AG04450 (cell line): ENCODE measurements around the gene LEF1. TPM values are rescaled to one million over a fixed set of nuclear protein-coding genes. Genes with fewer than 3 reads are reported as not detected.

Experiments used
- CTCF ChIA-PET: fragments of 300-600, 350-600 bp; formaldehyde crosslinking; extraction: SDS; loops from one replicate; lab custom pipeline; 2022; ENCODE audit warnings: antibody characterized with exemption, inconsistent platforms; lab: Charles Lee
- POLR2A ChIA-PET: fragments of 350-600 bp; formaldehyde crosslinking; extraction: SDS; loops from one replicate; lab custom pipeline; 2021; ENCODE audit warnings: antibody characterized with exemption, inconsistent platforms; lab: Yijun Ruan, JAX
- DNase-seq: peaks from one replicate; pipeline ENCODE4 v3.0.0-alpha.2; 2011; ENCODE audit warnings: low read depth, low spot score
- H3K27ac ChIP-seq: one replicate; pipeline ENCODE4 v1.5.1; 2012; ENCODE audit warnings: low read depth, low read length, control low read depth
- H3K27me3 ChIP-seq: one replicate; pipeline ENCODE4 v1.6.0; 2012; ENCODE audit warnings: low read length; ENCODE audit not compliant: control insufficient read depth, insufficient read depth
- H3K4me3 ChIP-seq: 2 replicates; pipeline ENCODE4 v1.5.1; 2011; ENCODE audit warnings: mild to moderate bottlenecking, low read depth, low read length, control low read depth
- H3K9me3 ChIP-seq: 2 replicates; pipeline ENCODE4 v1.5.1; 2012; ENCODE audit warnings: low read length; ENCODE audit not compliant: control insufficient read depth, insufficient read depth
- CTCF ChIP-seq: IDR thresholded peaks from 2 replicates; pipeline ENCODE4 v1.5.1; 2011; ENCODE audit warnings: low read depth, low read length, control low read depth, inconsistent platforms
- polyA plus RNA-seq: library from polyadenylated mRNA; depleted of rRNA; stranded (reverse); fragments of >200 nt; gene quantifications from 2 replicates; pipeline ENCODE4 v1.2.3, GENCODE V29; 2011

LEF1 gene
- polyA plus RNA-seq, 1 experiment, result 1.2 TPM

DNA sequence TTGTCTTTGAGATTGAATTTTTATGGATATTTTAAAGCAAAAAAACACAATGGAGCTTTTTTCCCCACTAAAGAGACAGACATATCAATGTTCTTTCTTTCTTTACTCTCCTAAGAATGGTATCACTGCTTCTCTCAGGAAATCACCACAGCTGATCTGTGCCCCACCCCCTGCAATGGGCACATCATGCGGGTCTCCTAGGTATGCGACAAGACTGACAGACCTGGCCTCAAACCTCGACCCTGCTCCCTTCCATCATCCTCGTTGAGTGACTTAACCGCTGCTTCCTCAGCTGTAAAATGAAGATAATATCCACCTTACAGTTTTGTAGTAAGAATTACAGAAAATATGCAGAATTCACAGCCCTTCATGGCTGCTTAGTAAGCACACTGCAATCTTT, 58.3 kb downstream of the LEF1 start:
- CTCF ChIA-PET, result no interaction called here
- POLR2A ChIA-PET, result no interaction called here
- no peak overlapping the region for H3K4me3 ChIP-seq
- no peak for DNase-seq
- no peak for TF ChIP-seq CTCF
- no peaks in the 10 kb centered on the region for H3K9me3 ChIP-seq
- H3K27ac ChIP-seq, result no peak overlapping the region
- H3K27me3 ChIP-seq, result peaks cover 2% of the 10 kb centered on the region

DNA sequence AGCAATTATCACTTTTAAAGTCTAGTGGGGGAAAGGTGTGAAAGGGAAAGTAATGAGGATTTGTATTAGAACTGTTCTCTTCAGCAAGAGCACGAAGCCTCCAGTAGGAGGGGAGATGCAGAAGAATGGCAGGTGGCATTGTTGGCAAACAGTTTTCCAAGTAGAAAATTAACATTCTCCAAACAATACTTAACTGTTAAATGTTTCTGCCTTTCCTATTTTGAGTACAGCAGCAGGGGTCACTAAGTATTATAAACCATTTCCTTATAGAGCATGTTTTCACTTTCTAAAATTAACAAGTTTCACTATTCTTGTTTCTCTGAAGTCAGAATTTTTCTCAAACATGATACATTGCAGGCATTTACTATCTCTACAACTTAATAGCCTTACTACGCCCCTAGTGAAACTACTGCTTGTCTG, 58.7 kb downstream of the LEF1 start:
- ChIA-PET POLR2A (no interaction called here), CTCF (no interaction called here)
- no peak for TF ChIP-seq CTCF
- H3K27ac ChIP-seq, result no peak overlapping the region
- no peak overlapping the region for H3K4me3 ChIP-seq
- no peaks in the 10 kb centered on the region for H3K9me3 ChIP-seq
- DNase-seq, result no peak
- H3K27me3 ChIP-seq, result peaks cover 2% of the 10 kb centered on the region

GRCh38 chr4:108109111-108109510, 59.6 kb downstream of the LEF1 start:
- ChIA-PET CTCF (no interaction called here), POLR2A (no interaction called here)
- no peak for DNase-seq
- H3K4me3 ChIP-seq, result no peak overlapping the region
- H3K27ac ChIP-seq, result no peak overlapping the region
- no peak for TF ChIP-seq CTCF
- peaks cover 2% of the 10 kb centered on the region for H3K27me3 ChIP-seq
- no peaks in the 10 kb centered on the region for H3K9me3 ChIP-seq

DNA sequence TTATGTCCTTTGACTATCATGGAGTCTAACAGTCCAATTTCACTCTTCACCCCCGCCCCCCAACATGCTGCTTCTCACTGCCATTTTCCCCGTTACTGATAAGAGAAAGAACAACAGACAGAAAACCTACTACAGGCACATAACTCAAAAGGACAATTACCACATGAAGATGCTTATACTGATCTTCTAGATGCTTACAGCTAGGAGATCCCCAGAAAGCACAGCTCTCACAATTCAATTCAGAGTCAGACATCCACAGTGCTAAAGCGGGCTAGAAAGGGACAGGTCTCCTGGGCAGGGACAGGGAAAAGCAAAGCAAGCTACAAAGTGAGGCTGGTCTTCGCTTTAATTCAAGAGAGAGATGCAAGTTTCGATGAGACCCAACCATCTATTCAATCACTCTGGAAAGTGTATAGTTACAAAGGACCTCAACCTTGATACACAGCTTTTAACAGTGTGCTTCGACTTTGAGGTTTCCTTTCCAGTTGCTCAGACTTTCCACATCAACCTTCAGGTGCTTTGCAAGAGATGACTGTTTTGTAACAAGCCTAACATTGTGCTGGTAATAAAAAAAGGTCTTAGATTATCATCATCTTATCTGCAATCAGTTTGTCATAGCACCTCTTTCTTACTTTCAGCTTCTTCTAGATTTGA, 60.9 kb downstream of the LEF1 start:
- Histone ChIP-seq H3K27me3 (peaks cover 2% of the 10 kb centered on the region), H3K27ac (no peak overlapping the region), H3K4me3 (no peak overlapping the region), H3K9me3 (no peaks in the 10 kb centered on the region)
- DNase-seq, result no peak
- ChIA-PET POLR2A (no interaction called here), CTCF (interaction anchor here (0.6 to 0.7 kb wide), 2 partner anchors 17 to 228 kb away, joined by 3 to 5 read pairs; no protein-coding TSS in a partner anchor)
- TF ChIP-seq CTCF, result no peak

- Histone ChIP-seq H3K27me3 (peaks cover 2% of the 10 kb centered on the region), H3K4me3 (no peak overlapping the region), H3K9me3 (no peaks in the 10 kb centered on the region), H3K27ac (no peak overlapping the region)
- ChIA-PET POLR2A (no interaction called here), CTCF (interaction anchor here (0.6 kb wide), 1 partner anchor 17 kb away, joined by 5 read pairs; no protein-coding TSS in a partner anchor)
- TF ChIP-seq CTCF, result no peak
- DNase-seq, result no peak
These were observed 61.6 kb downstream of the LEF1 start for GRCh38 chr4:108107101-108107500.
